ENCODE results near the gene PAK2. TPM values are rescaled to one million over a fixed set of nuclear protein-coding genes. Genes with fewer than 3 reads are reported as not detected.

Gene PAK2
- total RNA-seq, 2 donors from 2014 or later: 37.4 to 48.3 TPM

- 43% methylated on average over 5 of the region's 5 CpGs for WGBS
- intact Hi-C loops (cut with DNase I): no loop called here
These were observed 33.3 kb upstream of the PAK2 start for GRCh38 chr3:196706327-196706726.

GRCh38 chr3:196706731-196707130 is 32.9 kb upstream of the PAK2 start:
- no peak for DNase-seq (ENCODE audit: low spot score)
- WGBS: 100% methylated on average over 4 of the region's 4 CpGs
- no peak overlapping the region for H3K27ac ChIP-seq
- H3K4me1 ChIP-seq (replicated peaks): no peaks in the 10 kb centered on the region
- H3K4me3 ChIP-seq: no peak overlapping the region
- intact Hi-C loops (cut with DNase I): no loop called here
- TF ChIP-seq POLR2AphosphoS5 (IDR thresholded peaks at IDR 0.05) (no peak), CTCF (IDR thresholded peaks at IDR 0.05) (no peak), POLR2A (IDR thresholded peaks at IDR 0.05) (no peak)
- H3K9me3 ChIP-seq: no peaks in the 10 kb centered on the region
- H3K27me3 ChIP-seq (replicated peaks; ENCODE audit: insufficient read depth): no peaks in the 10 kb centered on the region
- no peaks in the 10 kb centered on the region for H3K36me3 ChIP-seq

More at GRCh38 chr3:196706327-196706726, 33.3 kb upstream of the PAK2 start:
- no peak overlapping the region for H3K27ac ChIP-seq
- H3K4me1 ChIP-seq (replicated peaks): no peaks in the 10 kb centered on the region
- H3K4me3 ChIP-seq: no peak overlapping the region
- no peaks in the 10 kb centered on the region for H3K36me3 ChIP-seq
- H3K9me3 ChIP-seq: no peaks in the 10 kb centered on the region
- no peaks in the 10 kb centered on the region for H3K27me3 ChIP-seq (replicated peaks; ENCODE audit: insufficient read depth)
- DNase-seq (ENCODE audit: low spot score): peak; percentile 21
- no peak for TF ChIP-seq CTCF (IDR thresholded peaks at IDR 0.05)
- no peak for TF ChIP-seq POLR2AphosphoS5 (IDR thresholded peaks at IDR 0.05)
- no peak for TF ChIP-seq POLR2A (IDR thresholded peaks at IDR 0.05)

- no peak overlapping the region for H3K4me3 ChIP-seq
- 39% methylated on average over 8 of the region's 8 CpGs for WGBS
- TF ChIP-seq POLR2A (IDR thresholded peaks at IDR 0.05) (no peak), POLR2AphosphoS5 (IDR thresholded peaks at IDR 0.05) (peak; percentile 44)
- intact Hi-C loops (cut with DNase I): no loop called here
- H3K9me3 ChIP-seq: no peaks in the 10 kb centered on the region
- no peak overlapping the region for H3K27ac ChIP-seq
- no peaks in the 10 kb centered on the region for H3K27me3 ChIP-seq (replicated peaks; ENCODE audit: insufficient read depth)
- peak; percentile 16 for DNase-seq (ENCODE audit: low spot score)
- no peaks in the 10 kb centered on the region for H3K36me3 ChIP-seq
- H3K4me1 ChIP-seq (replicated peaks): no peaks in the 10 kb centered on the region
These were observed 32.1 kb upstream of the PAK2 start for GRCh38 chr3:196707566-196707965.

- Histone ChIP-seq H3K4me1 (replicated peaks) (no peaks in the 10 kb centered on the region), H3K4me3 (no peak overlapping the region), H3K36me3 (no peaks in the 10 kb centered on the region), H3K9me3 (no peaks in the 10 kb centered on the region), H3K27me3 (replicated peaks; ENCODE audit: insufficient read depth) (no peaks in the 10 kb centered on the region), H3K27ac (no peak overlapping the region)
- no peak for DNase-seq (ENCODE audit: low spot score)
- TF ChIP-seq POLR2AphosphoS5 (IDR thresholded peaks at IDR 0.05): no peak
- TF ChIP-seq POLR2A (IDR thresholded peaks at IDR 0.05): no peak
- no peak for TF ChIP-seq CTCF (IDR thresholded peaks at IDR 0.05)
- intact Hi-C loops (cut with DNase I): no loop called here
- 49% methylated on average over 7 of the region's 7 CpGs for WGBS
These were observed 31.2 kb upstream of the PAK2 start for GRCh38 chr3:196708467-196708866.

- TF ChIP-seq POLR2AphosphoS5 (IDR thresholded peaks at IDR 0.05): peak; percentile 5
- peak in 3 of 4 experiments; percentile 3 to 61 (median 54) for TF ChIP-seq CTCF (IDR thresholded peaks at IDR 0.05)
- TF ChIP-seq POLR2A (IDR thresholded peaks at IDR 0.05): peak; percentile 91
- Histone ChIP-seq H3K27me3 (replicated peaks; ENCODE audit: insufficient read depth) (no peaks in the 10 kb centered on the region), H3K9me3 (no peaks in the 10 kb centered on the region), H3K36me3 (no peaks in the 10 kb centered on the region), H3K4me1 (replicated peaks) (no peaks in the 10 kb centered on the region), H3K27ac (peak within 1 kb of the TSS; percentile 93), H3K4me3 (peak within 1 kb of the TSS; percentile 77 to 90)
- 0% methylated on average over 41 of the region's 68 CpGs for WGBS
- peak; percentile 80 for DNase-seq (ENCODE audit: low spot score)
- intact Hi-C loops (cut with DNase I): loop anchor here (2.0 kb wide), 1 partner anchor 29 kb away; no protein-coding TSS in a partner anchor
These were observed 27.7 kb upstream of the PAK2 start, which contains the start of the genes CEP19 and PIGX for GRCh38 chr3:196711838-196712513. Gene CEP19 (minus strand): TSS chr3:196712250. CDS start chr3:196708657, 3,593 bp downstream. Gene PIGX (plus strand): TSS chr3:196712377.
